Breast epithelium (tissue), 3 donors: ENCODE results near the gene PPP6C.

ENCODE experiments used
- CTCF ChIP-seq, 3 donors: fragments of 450-650 bp; IDR thresholded peaks; one replicate each; pipeline ENCODE4 v1.5.1; 2016 to 2017; ENCODE audit warnings: antibody characterized with exemption in 3 of 3, mild to moderate bottlenecking in 3 of 3, moderate library complexity in 3 of 3
- POLR2A ChIP-seq: fragments of 450-650 bp; IDR thresholded peaks from one replicate; pipeline ENCODE4 v1.6.1; 2016; ENCODE audit warnings: antibody characterized with exemption, mild to moderate bottlenecking, moderate library complexity
- POLR2AphosphoS5 ChIP-seq, 3 donors: sonication (generic); formaldehyde crosslinking; IDR thresholded peaks; one replicate each; pipeline ENCODE4 v1.6.1; 2017; ENCODE audit warnings: antibody characterized with exemption in 3 of 3

- TF ChIP-seq CTCF (IDR thresholded peaks at IDR 0.05), result no peak
- TF ChIP-seq POLR2A, result no peak
- no peak for TF ChIP-seq POLR2AphosphoS5 (IDR thresholded peaks at IDR 0.05)
These were observed 88.8 kb downstream of the PPP6C start for GRCh38 chr9:125100822-125101221.
